ENCODE measurements around the gene KIF25. TPM values are rescaled to one million over a fixed set of nuclear protein-coding genes. Genes with fewer than 3 reads are reported as not detected.

Gene KIF25
- total RNA-seq, 1 experiment from 2014 or later: 0.59 TPM

DNA sequence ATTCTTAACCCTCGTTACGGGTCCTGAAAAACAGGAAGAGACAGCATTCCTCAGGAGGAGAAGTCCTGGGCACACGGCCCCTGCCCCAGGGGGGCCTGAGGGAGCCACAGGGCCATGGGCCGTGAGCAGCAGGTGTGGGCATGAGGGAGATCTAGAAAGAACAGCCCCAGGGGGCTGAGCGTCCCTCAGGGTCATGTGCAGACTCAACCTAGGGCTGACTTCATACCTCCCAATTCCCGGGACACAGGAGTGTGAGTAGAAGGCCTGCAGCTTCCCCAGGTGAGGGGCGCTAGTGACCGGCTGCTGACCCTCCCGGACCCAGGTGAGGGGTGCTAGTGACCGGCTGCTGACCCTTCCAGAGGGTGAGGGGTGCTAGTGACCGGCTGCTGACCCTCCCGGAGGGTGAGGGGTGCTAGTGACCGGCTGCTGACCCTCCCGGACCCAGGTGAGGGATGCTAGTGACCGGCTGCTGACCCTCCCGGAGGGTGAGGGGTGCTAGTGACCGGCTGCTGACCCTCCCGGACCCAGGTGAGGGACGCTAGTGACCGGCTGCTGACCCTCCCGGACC lies 46.5 kb downstream of the KIF25 start:
- Histone ChIP-seq H3K9ac (ENCODE audit: extremely low read depth, insufficient read length, low read length) (no peak overlapping the region), H3K18ac (ENCODE audit: insufficient read length, low read depth, low read length) (no peak overlapping the region), H4K91ac (ENCODE audit: insufficient read length, low read depth, low read length) (no peak overlapping the region), H3K23ac (ENCODE audit: insufficient read length, low read depth, low read length) (no peak overlapping the region), H3K4me2 (ENCODE audit: insufficient read depth, insufficient read length, low read length) (no peak overlapping the region), H3K79me2 (ENCODE audit: insufficient read depth, low read length) (no peaks in the 10 kb centered on the region), H3T11ph (ENCODE audit: low read length) (no peak overlapping the region), H3K4ac (ENCODE audit: low read depth, low read length) (no peak overlapping the region), H4K8ac (replicated peaks; ENCODE audit: insufficient read length, low read depth, low read length) (no peak overlapping the region), H2BK20ac (ENCODE audit: low read depth, low read length, poor library complexity, severe bottlenecking) (no peak overlapping the region), H3K27me3 (ENCODE audit: insufficient read depth, low read length) (no peaks in the 10 kb centered on the region), H4K5ac (ENCODE audit: insufficient read length, low read depth, low read length) (no peak overlapping the region), H2BK15ac (ENCODE audit: low read depth, low read length) (no peak overlapping the region), H2BK5ac (ENCODE audit: insufficient read length, low read length) (no peak overlapping the region), H2BK12ac (ENCODE audit: insufficient read length, low read depth, low read length) (no peak overlapping the region), H3K23me2 (ENCODE audit: insufficient read length, low read depth, low read length, poor library complexity, severe bottlenecking) (peaks cover 3% of the 10 kb centered on the region), H3K27ac (ENCODE audit: insufficient read length, low read depth, low read length) (no peak overlapping the region), H3K79me1 (ENCODE audit: insufficient read depth, low read depth, low read length, poor library complexity, severe bottlenecking) (no peaks in the 10 kb centered on the region), H4K20me1 (ENCODE audit: control insufficient read depth, insufficient read depth, insufficient read length) (no peaks in the 10 kb centered on the region), H2AFZ (ENCODE audit: low read length) (no peak overlapping the region), H3K56ac (ENCODE audit: insufficient read length, low read depth, low read length) (no peak overlapping the region), H3K4me1 (ENCODE audit: insufficient read depth, low read length) (no peaks in the 10 kb centered on the region), H3K14ac (ENCODE audit: insufficient read depth, low read length) (no peak overlapping the region; the same call in 1 of the 2 replicates), H2AK5ac (ENCODE audit: insufficient read length, low read length) (no peak overlapping the region), H3K9me3 (ENCODE audit: control insufficient read depth, low read depth, low read length) (peaks cover 22% of the 10 kb centered on the region), H2BK120ac (ENCODE audit: low read depth, low read length, poor library complexity, severe bottlenecking) (no peak overlapping the region)
- H3K27me3 Mint-ChIP-seq (ENCODE audit: low read depth): peaks cover 4% of the 10 kb centered on the region
- no peak for DNase-seq
- H3K4me3 Mint-ChIP-seq: no peak overlapping the region
- no CpG with 5 or more reads among the region's 21 CpGs for WGBS (ENCODE audit: extremely low coverage, insufficient read length, low lambda C conversion rate)
- H3K36me3 Mint-ChIP-seq (ENCODE audit: insufficient read depth in 1 of 3, low read depth in 3 of 3): peaks cover 9 to 30% (median 19%) of the 10 kb centered on the region in 3 experiments
- H3K27ac Mint-ChIP-seq: no peak overlapping the region
- peaks cover 23 to 33% of the 10 kb centered on the region in 2 experiments for H3K9me3 Mint-ChIP-seq
- no peaks in the 10 kb centered on the region for H3K4me1 Mint-ChIP-seq
- TF ChIP-seq, protein P1, sequence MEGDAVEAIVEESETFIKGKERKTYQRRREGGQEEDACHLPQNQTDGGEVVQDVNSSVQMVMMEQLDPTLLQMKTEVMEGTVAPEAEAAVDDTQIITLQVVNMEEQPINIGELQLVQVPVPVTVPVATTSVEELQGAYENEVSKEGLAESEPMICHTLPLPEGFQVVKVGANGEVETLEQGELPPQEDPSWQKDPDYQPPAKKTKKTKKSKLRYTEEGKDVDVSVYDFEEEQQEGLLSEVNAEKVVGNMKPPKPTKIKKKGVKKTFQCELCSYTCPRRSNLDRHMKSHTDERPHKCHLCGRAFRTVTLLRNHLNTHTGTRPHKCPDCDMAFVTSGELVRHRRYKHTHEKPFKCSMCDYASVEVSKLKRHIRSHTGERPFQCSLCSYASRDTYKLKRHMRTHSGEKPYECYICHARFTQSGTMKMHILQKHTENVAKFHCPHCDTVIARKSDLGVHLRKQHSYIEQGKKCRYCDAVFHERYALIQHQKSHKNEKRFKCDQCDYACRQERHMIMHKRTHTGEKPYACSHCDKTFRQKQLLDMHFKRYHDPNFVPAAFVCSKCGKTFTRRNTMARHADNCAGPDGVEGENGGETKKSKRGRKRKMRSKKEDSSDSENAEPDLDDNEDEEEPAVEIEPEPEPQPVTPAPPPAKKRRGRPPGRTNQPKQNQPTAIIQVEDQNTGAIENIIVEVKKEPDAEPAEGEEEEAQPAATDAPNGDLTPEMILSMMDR (conservative IDR thresholded peaks at IDR 0.05): no peak

Measured in H9 (cell line).